HFF-Myc (cell line): ENCODE data around the gene BEST2.

ENCODE experiments used
- DNase-seq: peaks from one replicate; pipeline ENCODE4 v3.0.0-alpha.2; 2011; ENCODE audit warnings: low read depth; ENCODE audit errors: extremely low read depth
- H3K4me3 ChIP-seq: replicated peaks from 2 replicates; pipeline ENCODE4 v1.5.1; 2011; ENCODE audit warnings: low read depth, mild to moderate bottlenecking, control low read depth, low read length
- TF ChIP-seq, protein P1 (sequence below): IDR thresholded peaks from 2 replicates; pipeline ENCODE4 v1.5.1; 2012; ENCODE audit warnings: mild to moderate bottlenecking, low read depth, low read length, control low read depth; ENCODE audit errors: missing control alignments

BEST2 gene

DNA sequence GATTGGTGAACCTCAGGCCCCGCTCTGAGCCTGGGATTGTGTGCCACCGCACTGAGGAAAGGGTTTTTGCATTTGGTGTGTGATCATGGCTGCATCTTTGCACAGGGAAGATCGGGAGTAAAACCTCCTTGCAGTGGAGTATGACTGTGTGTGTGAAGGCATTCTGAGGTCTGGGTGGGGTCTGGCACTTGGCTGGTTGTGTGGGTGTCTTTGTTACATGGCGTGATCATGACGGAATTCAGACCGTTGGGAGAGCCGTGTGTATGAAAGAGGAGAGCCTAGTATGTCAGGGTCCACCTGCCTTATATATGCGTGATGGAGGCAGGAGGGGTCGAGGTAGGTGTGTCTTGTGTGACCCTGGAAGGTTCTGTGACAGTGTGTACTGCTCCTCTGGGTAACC is 740 bp upstream of the BEST2 start:
- DNase-seq: no peak
- TF ChIP-seq, protein P1, sequence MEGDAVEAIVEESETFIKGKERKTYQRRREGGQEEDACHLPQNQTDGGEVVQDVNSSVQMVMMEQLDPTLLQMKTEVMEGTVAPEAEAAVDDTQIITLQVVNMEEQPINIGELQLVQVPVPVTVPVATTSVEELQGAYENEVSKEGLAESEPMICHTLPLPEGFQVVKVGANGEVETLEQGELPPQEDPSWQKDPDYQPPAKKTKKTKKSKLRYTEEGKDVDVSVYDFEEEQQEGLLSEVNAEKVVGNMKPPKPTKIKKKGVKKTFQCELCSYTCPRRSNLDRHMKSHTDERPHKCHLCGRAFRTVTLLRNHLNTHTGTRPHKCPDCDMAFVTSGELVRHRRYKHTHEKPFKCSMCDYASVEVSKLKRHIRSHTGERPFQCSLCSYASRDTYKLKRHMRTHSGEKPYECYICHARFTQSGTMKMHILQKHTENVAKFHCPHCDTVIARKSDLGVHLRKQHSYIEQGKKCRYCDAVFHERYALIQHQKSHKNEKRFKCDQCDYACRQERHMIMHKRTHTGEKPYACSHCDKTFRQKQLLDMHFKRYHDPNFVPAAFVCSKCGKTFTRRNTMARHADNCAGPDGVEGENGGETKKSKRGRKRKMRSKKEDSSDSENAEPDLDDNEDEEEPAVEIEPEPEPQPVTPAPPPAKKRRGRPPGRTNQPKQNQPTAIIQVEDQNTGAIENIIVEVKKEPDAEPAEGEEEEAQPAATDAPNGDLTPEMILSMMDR: no peak
- no peak overlapping the region for H3K4me3 ChIP-seq

DNA sequence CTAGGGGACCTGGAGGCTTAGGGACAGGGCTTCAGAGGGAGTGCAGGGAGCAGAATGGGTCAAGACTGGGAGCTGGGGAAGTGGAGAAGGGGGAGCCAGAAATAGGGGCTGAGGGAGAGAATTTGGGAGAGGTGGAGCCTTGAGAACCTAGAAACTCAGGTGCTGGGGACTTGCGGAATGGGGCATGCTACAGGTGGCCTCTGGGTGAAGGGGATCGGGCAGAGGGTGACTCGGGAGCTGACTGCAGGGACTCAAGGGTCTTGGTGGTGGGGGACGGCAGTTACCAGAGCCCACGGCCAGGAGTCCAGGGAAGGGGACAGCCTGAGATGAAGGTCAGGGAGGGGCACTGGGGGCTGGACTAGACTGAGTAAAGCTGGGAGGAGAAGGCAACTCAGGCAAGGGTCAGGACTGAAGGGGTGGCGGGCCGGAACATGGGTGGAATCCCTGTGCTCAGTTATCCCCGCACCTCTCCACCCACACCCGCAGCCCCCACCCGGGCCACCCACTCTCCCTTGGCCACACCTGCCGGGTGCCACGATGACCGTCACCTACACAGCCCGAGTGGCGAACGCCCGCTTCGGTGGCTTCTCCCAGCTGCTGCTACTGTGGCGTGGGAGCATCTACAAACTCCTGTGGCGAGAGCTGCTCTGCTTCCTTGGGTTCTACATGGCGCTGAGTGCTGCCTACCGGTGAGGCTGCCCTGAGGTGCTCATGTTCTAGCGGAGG is 628 bp downstream of the BEST2 start:
- no peak overlapping the region for H3K4me3 ChIP-seq
- TF ChIP-seq, protein P1: no peak
- DNase-seq: no peak

DNA sequence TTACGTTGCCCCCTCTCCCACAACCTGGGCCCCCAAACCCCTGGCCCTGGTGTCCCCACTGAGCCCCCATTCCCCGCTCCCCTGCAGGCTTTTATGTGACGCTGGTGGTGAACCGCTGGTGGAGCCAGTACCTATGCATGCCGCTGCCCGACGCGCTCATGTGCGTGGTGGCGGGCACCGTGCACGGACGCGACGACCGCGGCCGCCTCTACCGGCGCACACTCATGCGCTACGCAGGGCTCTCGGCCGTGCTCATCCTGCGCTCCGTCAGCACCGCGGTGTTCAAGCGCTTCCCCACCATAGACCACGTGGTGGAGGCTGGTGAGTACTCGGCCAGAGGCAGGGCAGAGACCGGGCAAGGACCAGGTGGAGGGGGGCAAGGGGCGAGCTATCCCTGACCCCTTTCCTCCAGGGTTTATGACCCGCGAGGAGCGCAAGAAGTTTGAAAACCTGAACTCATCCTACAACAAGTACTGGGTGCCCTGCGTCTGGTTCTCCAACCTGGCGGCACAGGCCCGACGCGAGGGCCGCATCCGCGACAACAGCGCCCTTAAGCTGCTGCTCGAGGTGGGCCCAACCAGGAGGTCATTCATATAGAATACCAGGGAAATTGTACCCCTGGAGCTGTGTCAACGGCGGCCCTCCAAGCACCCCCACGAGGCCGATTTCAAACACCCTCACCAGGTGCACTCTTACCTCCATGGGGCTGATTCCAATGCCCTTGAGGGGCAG is 3.0 kb downstream of the BEST2 start:
- TF ChIP-seq, protein P1: no peak
- no peak overlapping the region for H3K4me3 ChIP-seq
- DNase-seq: no peak

DNA sequence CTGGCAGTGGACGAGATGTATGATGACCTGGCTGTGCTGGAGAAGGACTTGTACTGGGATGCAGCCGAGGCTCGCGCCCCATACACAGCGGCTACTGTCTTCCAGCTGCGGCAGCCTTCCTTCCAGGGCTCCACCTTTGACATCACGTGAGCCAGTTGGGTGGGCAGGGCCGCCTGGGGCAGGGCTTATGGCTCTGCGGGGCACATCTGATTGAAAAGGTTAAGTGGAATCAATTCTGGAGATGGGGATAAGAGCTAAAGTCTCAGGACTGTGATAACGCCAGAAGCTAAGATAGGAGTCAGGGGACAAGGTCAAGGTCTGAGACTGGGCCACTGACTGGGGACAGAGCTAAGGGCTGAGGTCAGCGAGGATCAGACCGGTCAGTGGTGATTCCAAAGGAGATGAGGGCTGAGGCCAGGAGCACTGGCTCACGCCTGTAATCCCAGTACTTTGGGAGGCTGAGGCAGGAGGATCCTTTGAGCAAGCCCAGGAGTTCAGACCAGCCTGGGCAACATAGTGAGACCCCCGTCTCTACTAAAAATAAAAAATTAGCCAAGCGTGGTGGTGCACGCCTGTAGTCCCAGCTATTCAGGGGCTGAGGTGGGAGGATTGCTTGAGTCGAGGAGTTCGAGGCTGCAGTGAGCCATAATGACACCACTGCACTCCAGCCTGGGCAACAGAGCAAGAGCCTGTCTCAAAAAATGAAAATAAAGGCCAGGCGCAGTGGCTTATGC is 4.7 kb downstream of the BEST2 start:
- no peak overlapping the region for H3K4me3 ChIP-seq
- no peak for DNase-seq
- TF ChIP-seq, protein P1: no peak

DNA sequence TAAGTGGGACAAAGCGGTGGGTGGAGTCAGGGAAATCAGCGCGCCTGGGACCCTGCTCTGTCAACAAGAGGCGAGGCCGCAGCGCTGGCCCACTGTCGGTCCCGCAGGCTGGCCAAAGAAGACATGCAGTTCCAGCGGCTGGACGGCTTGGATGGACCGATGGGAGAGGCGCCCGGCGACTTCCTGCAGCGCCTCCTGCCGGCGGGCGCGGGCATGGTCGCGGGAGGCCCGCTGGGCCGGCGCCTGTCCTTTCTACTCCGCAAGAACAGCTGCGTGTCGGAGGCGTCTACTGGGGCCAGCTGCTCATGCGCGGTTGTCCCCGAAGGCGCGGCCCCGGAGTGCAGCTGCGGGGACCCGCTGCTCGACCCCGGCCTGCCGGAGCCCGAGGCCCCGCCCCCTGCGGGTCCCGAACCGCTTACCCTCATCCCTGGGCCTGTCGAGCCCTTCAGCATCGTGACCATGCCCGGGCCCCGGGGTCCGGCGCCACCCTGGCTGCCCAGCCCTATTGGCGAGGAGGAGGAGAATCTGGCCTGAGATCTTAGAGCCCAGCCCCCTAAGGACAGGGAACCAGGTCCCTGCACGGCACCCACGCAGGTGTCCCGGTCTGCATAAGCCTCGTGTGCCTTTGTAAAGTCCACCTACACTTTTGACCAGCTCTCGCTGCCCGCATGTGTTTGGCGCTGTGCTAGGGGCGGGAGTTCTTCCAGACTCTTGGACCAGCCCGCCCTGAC is 6.1 kb downstream of the BEST2 start:
- H3K4me3 ChIP-seq: peak overlapping the region; percentile 23
- TF ChIP-seq, protein P1: peak; percentile 96
- no peak for DNase-seq

DNA sequence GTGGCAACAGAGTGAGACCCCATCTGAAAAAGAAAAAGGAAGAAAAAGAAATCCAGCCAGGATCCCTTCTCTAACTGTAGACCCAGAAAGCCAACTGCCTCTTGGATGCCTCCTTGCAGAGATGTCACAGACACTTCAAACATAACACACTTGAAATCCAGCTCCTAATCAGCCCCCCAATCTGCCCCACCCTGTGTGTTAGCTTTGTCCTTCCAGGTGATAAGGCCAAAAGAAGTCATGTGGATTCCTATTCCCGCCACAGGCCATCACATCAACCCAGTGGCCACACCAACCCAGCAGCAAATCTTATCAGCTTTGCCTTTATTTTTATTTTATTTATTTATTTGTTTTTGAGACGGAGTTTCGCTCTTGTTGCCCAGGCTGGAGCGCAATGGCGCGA is 8.1 kb downstream of the BEST2 start:
- TF ChIP-seq, protein P1: no peak
- no peak for DNase-seq
- no peak overlapping the region for H3K4me3 ChIP-seq
